Panc1 (cell line): ENCODE data around the gene ABLIM2. TPM values are rescaled to one million over a fixed set of nuclear protein-coding genes. Genes with fewer than 3 reads are reported as not detected.

ENCODE experiments used
- ATAC-seq: fragments of 200-7000 bp; cut with Tn5 transposase; 2 replicates; pipeline ENCODE4 v1.9.1; 2020; ENCODE audit warnings: mild to moderate bottlenecking, moderate library complexity
- BruUV-seq: library from RNA; stranded (reverse); fragments of 400-500 nt; replicated peaks from 2 replicates; lab custom pipeline; 2021; lab: Mats Ljungman, UMichigan
- CTCF ChIA-PET: fragments of 300-600 bp; sonication (Branson Sonifier 250); formaldehyde crosslinking; loops from one replicate; lab custom pipeline; 2022; ENCODE audit warnings: antibody characterized with exemption; lab: Charles Lee
- POLR2A ChIA-PET: fragments of 300-600 bp; sonication (Branson Sonifier 250); formaldehyde crosslinking; loops from one replicate; lab custom pipeline; 2022; ENCODE audit warnings: antibody characterized with exemption; lab: Charles Lee
- DNase-seq: peaks from one replicate; pipeline ENCODE4 v3.0.0-alpha.2; 2010; ENCODE audit warnings: low read depth, low spot score
- H3K27ac ChIP-seq: 2 replicates; pipeline ENCODE4 v1.5.1; 2011; ENCODE audit warnings: mild to moderate bottlenecking, low read length, inconsistent platforms
- H3K27me3 ChIP-seq: fragments of 200-500 bp; sonication (Bioruptor generic); 2 replicates; pipeline ENCODE4 v1.6.0; 2014; ENCODE audit warnings: low read length, inconsistent platforms; ENCODE audit not compliant: control insufficient read depth, insufficient read depth
- H3K36me3 ChIP-seq: fragments of 200-500 bp; sonication (Bioruptor generic); 2 replicates; pipeline ENCODE4 v1.5.1; 2014; ENCODE audit warnings: inconsistent platforms, mild to moderate bottlenecking, low read length, moderate library complexity; ENCODE audit not compliant: control insufficient read depth, insufficient read depth
- H3K4me1 ChIP-seq: 2 replicates; pipeline ENCODE4 v1.5.1; 2011; ENCODE audit warnings: inconsistent platforms, mild to moderate bottlenecking, low read length, moderate library complexity; ENCODE audit not compliant: control insufficient read depth, insufficient read depth
- H3K4me3 ChIP-seq, 2 experiments: 2 replicates each; pipeline ENCODE4 v1.5.1; 2011 to 2012; ENCODE audit warnings: low read depth in 2 of 2, low read length in 2 of 2, mild to moderate bottlenecking in 2 of 2, inconsistent platforms in 1 of 2, moderate library complexity in 1 of 2
- H3K9me3 ChIP-seq: fragments of 200-500 bp; sonication (Bioruptor generic); 2 replicates; pipeline ENCODE4 v1.5.1; 2014; ENCODE audit warnings: low read depth, mild to moderate bottlenecking, inconsistent platforms, low read length, moderate library complexity; ENCODE audit not compliant: control insufficient read depth, insufficient read depth
- CTCF ChIP-seq: fragments of 450-650 bp; IDR thresholded peaks from 2 replicates; pipeline ENCODE4 v1.5.1; 2017; ENCODE audit warnings: mild to moderate bottlenecking
- POLR2AphosphoS5 ChIP-seq: IDR thresholded peaks from 2 replicates; pipeline ENCODE4 v1.6.1; 2012; ENCODE audit warnings: mild to moderate bottlenecking, low read depth, low read length, moderate library complexity
- SIN3A ChIP-seq: IDR thresholded peaks from 2 replicates; pipeline ENCODE4 v1.6.1; 2012; ENCODE audit warnings: low read depth, mild to moderate bottlenecking, low read length, moderate library complexity, borderline replicate concordance; ENCODE audit not compliant: insufficient read depth
- TCF7L2 ChIP-seq: IDR thresholded peaks from 2 replicates; pipeline ENCODE4 v1.6.1; 2011; ENCODE audit warnings: mild to moderate bottlenecking, low read depth, low read length, inconsistent platforms
- in situ Hi-C: cut with HindIII; loops from 2 replicates; pipeline ENCODE4 v1.10.0; 2016; ENCODE audit warnings: low sequenced_read_pairs, low pct_unique_long_range_greater_than_20kb
- intact Hi-C: fragments of 100-400 bp; cut with micrococcal nuclease; formaldehyde crosslinking; loops from one replicate; pipeline ENCODE4 v1.10.0; 2022; ENCODE audit not compliant: unreplicated experiment
- total RNA-seq: library from RNA; stranded (reverse); gene quantifications from one replicate; pipeline ENCODE4 v1.2.1, GENCODE V29; 2021; ENCODE audit not compliant: unreplicated experiment
- TF ChIP-seq, protein P1 (sequence below), 2 experiments: IDR thresholded peaks; 2 replicates each; pipeline ENCODE4 v1.6.1; 2011 to 2012; ENCODE audit warnings: low read depth in 2 of 2, control low read depth in 1 of 2, low read length in 1 of 2, mild to moderate bottlenecking in 1 of 2, moderate library complexity in 1 of 2; ENCODE audit not compliant: insufficient read depth in 1 of 2

ABLIM2 gene
- total RNA-seq, 1 experiment from 2014 or later: 0.64 TPM

GRCh38 chr4:8039853-8040252 lies 118.8 kb downstream of the ABLIM2 start:
- intact Hi-C loops: no loop called here
- DNase-seq (no peak), ATAC-seq (no peak)
- POLR2A ChIA-PET: no interaction called here
- H3K36me3 ChIP-seq: no peaks in the 10 kb centered on the region
- TF ChIP-seq POLR2AphosphoS5 (no peak), SIN3A (no peak), TCF7L2 (no peak)
- TF ChIP-seq, protein P1, sequence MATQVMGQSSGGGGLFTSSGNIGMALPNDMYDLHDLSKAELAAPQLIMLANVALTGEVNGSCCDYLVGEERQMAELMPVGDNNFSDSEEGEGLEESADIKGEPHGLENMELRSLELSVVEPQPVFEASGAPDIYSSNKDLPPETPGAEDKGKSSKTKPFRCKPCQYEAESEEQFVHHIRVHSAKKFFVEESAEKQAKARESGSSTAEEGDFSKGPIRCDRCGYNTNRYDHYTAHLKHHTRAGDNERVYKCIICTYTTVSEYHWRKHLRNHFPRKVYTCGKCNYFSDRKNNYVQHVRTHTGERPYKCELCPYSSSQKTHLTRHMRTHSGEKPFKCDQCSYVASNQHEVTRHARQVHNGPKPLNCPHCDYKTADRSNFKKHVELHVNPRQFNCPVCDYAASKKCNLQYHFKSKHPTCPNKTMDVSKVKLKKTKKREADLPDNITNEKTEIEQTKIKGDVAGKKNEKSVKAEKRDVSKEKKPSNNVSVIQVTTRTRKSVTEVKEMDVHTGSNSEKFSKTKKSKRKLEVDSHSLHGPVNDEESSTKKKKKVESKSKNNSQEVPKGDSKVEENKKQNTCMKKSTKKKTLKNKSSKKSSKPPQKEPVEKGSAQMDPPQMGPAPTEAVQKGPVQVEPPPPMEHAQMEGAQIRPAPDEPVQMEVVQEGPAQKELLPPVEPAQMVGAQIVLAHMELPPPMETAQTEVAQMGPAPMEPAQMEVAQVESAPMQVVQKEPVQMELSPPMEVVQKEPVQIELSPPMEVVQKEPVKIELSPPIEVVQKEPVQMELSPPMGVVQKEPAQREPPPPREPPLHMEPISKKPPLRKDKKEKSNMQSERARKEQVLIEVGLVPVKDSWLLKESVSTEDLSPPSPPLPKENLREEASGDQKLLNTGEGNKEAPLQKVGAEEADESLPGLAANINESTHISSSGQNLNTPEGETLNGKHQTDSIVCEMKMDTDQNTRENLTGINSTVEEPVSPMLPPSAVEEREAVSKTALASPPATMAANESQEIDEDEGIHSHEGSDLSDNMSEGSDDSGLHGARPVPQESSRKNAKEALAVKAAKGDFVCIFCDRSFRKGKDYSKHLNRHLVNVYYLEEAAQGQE (IDR thresholded peaks at IDR 0.05; ENCODE audit: insufficient read depth in 1 of 2, low read depth in 2 of 2, low read length in 1 of 2): no peak
- H3K4me3 ChIP-seq: no peak overlapping the region
- no peaks in the 10 kb centered on the region; the same call in none of the 2 replicates for H3K4me1 ChIP-seq
- in situ Hi-C loops: no loop called here
- no TSS peak for BruUV-seq
- no peaks in the 10 kb centered on the region for H3K9me3 ChIP-seq
- CTCF ChIA-PET: no interaction called here
- H3K27me3 ChIP-seq: no peaks in the 10 kb centered on the region
- no peak overlapping the region for H3K27ac ChIP-seq

DNA sequence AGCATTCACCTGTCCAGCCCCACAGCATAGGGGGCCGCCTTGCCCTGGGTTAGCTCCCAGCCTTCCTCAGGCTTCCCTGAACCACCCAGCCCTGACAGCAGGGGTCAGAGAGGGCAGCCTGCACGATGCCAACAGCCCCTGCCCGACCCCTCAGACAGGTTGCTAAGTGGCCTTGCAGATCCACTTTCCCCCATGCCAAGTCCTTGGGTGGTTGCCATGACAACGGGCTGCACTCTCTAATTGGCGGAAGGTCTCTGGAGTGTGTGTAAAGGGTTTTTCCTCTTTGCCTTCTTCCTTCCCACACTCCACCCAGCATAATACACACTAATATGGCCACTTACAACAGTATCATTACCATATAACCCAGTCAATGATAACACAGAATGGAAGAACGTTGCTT lies 119.3 kb downstream of the ABLIM2 start:
- CTCF ChIA-PET: no interaction called here
- DNase-seq (no peak), ATAC-seq (no peak)
- no peaks in the 10 kb centered on the region for H3K27me3 ChIP-seq
- H3K36me3 ChIP-seq: no peaks in the 10 kb centered on the region
- POLR2A ChIA-PET: no interaction called here
- H3K4me1 ChIP-seq: no peaks in the 10 kb centered on the region; the same call in 1 of the 2 replicates
- no peak overlapping the region for H3K4me3 ChIP-seq
- H3K9me3 ChIP-seq: no peaks in the 10 kb centered on the region
- BruUV-seq: no TSS peak
- in situ Hi-C loops: no loop called here
- H3K27ac ChIP-seq: no peak overlapping the region
- intact Hi-C loops: no loop called here
- TF ChIP-seq, protein P1 (IDR thresholded peaks at IDR 0.05; ENCODE audit: insufficient read depth in 1 of 2, low read depth in 2 of 2, low read length in 1 of 2): no peak
- no peak for TF ChIP-seq SIN3A
- no peak for TF ChIP-seq POLR2AphosphoS5
- no peak for TF ChIP-seq CTCF
- TF ChIP-seq TCF7L2: no peak
